T47D (cell line): ENCODE data around the gene PIAS3.
A peak's percentile ranks its signal among the peaks of the same experiment; 100 is the strongest.
"Not testable (repeated sequence)": the region's sequence is repeated elsewhere in the genome, so short reads cannot be mapped to it uniquely, and the experiment has no call there.

Experiments
- DNase-seq, 2 experiments: peaks; one replicate each; pipeline versions ENCODE4 v3.0.0 to v3.0.0-alpha.2; 2011 to 2012; ENCODE audit warnings: low read depth in 1 of 2, low spot score in 1 of 2
- JUND ChIP-seq: IDR thresholded peaks from 2 replicates; pipeline ENCODE4 v1.6.1; 2012; ENCODE audit warnings: low read depth
- in situ Hi-C: cut with HindIII; loops from 2 replicates; pipeline ENCODE4 v1.10.0; 2016; ENCODE audit warnings: low sequenced_read_pairs, low pct_unique_long_range_greater_than_20kb

Gene PIAS3

DNA sequence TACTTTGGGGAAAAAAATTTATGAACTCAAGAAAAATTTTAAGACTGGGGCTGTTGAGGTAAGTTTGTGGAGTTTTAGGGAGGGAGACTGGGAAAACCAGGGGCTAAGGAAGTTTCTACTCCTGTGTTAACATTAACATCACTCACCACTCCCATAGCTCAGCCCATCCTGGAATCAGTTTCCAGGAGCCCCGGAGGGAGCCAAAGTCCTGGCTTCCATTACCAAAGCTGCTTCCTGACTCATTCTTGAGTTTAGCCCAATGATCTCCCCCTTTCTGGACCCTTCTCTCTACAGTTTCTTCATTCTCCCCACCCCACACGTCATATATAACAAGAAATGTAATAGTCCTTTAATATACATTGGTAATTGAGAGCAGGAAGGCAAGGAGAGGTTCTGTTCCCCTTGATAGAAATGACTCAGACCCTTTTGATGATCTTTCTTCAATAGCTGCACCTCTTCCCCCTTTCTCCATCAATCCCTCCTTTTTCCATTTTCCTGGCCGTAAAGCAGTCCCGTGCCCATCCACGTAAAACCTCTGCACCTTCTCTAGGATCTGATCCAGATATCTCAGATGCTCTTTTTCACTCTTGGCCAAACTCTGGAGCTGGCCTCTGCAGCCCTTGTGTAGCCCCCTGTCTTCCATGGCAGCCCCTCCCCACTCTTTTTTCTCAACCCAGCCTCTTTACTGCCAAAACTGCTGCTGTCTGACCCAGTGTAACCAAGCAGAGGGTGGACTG, 4.6 kb upstream of the PIAS3 start:
- no peak for DNase-seq
- in situ Hi-C loops, result no loop called here
- TF ChIP-seq JUND, result no peak

- in situ Hi-C loops, result no loop called here
- no peak for TF ChIP-seq JUND
- peak; percentile 94 to 95 for DNase-seq
Measured at GRCh38 chr1:145859491-145860023, 676 bp upstream of the PIAS3 start.

DNA sequence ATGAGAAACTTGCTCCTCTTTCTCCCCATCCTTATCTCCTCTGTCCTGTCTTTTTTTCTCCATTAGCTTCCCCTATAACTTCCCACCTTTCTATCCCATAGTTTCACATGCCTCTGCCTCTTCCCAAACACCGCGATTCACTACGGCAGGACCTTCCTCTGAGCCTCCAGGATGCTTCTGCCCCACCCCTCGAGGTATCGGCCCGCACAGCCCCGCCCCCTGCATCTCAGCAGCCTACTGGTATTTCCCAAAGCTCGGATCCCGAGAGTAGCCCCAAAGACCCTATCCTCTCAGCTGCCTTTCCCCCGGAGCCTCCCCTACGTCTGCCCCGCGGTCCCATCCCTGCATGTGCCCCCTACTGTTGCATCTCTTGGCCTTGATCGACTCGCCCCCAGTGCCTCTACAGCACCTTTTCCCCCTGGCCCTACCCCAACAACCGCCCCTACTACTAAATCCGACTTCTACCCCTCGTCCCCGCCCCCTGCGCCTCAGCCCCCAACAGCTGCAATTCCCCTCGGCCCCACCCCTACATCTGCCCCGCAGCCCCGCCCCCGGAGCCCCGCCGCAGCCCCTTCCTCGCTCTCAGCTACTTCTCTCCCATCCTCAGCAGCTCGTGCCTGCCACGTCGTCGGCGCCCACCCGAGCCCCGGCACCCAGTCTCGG, 512 bp downstream of the PIAS3 start:
- in situ Hi-C loops, result no loop called here
- peak; percentile 62 to 69 for DNase-seq
- no peak for TF ChIP-seq JUND

- in situ Hi-C loops, result no loop called here
Measured at GRCh38 chr1:145857170-145857569, 1.7 kb downstream of the PIAS3 start.

GRCh38 chr1:145855426-145855948, 3.4 kb downstream of the PIAS3 start:
- no peak for TF ChIP-seq JUND
- in situ Hi-C loops, result no loop called here
- no peak for DNase-seq

More at GRCh38 chr1:145857170-145857569, 1.7 kb downstream of the PIAS3 start:
- DNase-seq, result no peak
- no peak for TF ChIP-seq JUND

- in situ Hi-C loops, result no loop called here
- TF ChIP-seq JUND, result no peak
- DNase-seq, result peak in 1 of 2 experiments; percentile 54
Measured at GRCh38 chr1:145849356-145850160, 9.3 kb downstream of the PIAS3 start.

DNA sequence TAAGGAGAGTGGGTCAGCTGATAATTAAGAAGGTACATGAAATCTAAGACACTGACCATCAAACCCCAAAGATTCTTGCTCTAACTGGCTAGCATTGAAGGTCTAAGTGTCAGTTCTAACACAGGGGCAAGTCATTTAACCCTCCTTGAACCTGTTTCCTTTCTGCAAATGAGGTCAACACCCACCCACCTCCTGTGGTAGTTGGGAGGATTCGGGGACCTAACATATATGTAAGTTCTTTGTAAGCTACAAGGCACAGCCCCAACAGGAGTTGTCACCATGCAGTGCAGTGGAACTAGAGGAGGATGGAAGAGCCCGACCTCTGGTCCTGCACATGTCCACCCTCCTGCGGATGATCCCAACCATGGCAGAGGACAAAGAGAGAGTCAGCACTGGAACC, 11.1 kb downstream of the PIAS3 start:
- TF ChIP-seq JUND, result no peak
- in situ Hi-C loops, result no loop called here
- no peak for DNase-seq

GRCh38 chr1:145846201-145846612, 12.7 kb downstream of the PIAS3 start:
- no peak for TF ChIP-seq JUND
- DNase-seq, result peak; percentile 56 to 61
- in situ Hi-C loops, result no loop called here

- no peak for TF ChIP-seq JUND
- in situ Hi-C loops, result no loop called here
- DNase-seq, result peak; percentile 84 to 88
Measured at GRCh38 chr1:145845514-145846161, 13.2 kb downstream of the PIAS3 start, which contains the start of gene NUDT17. Gene NUDT17, plus strand, starts transcription at chr1:145845630. Its CDS starts 11 bp downstream, at chr1:145845641.

DNA sequence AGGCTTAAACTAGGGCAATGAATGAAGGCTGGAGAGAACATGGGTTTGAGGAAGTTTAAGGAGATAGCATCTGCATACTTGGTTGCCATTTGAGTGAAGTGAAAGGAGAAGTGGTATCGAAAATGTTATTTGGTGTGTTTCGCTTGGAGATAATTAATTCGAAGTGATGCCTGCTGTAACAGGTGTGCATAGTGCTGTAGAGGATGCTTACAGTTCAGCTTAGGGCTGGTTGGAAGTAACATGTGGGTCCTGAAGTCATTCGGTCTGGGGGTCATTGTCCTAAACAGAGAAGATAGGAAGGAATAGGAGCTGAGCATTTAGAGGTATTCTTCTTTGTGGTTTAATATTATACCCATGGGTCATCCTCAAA, 13.8 kb downstream of the PIAS3 start:
- TF ChIP-seq JUND, result no peak
- in situ Hi-C loops, result no loop called here
- peak in 1 of 2 experiments; percentile 37 for DNase-seq

GRCh38 chr1:145843031-145843430, 15.8 kb downstream of the PIAS3 start:
- no peak for DNase-seq
- in situ Hi-C loops, result no loop called here
- no peak for TF ChIP-seq JUND

- no peak for TF ChIP-seq JUND
- DNase-seq, result no peak
- in situ Hi-C loops, result no loop called here
Measured at GRCh38 chr1:145837656-145838055, 21.2 kb downstream of the PIAS3 start.

- DNase-seq, in situ Hi-C loops: not testable (repeated sequence)
Measured at GRCh38 chr1:145830810-145831209, 28.1 kb downstream of the PIAS3 start.
